Thoracic aorta (tissue), 2 donors: Measurements from ENCODE around the gene MAP4K3. TPM values are rescaled to one million over a fixed set of nuclear protein-coding genes. Genes with fewer than 3 reads are reported as not detected.
"Not testable (repeated sequence)": the region's sequence is repeated elsewhere in the genome, so short reads cannot be mapped to it uniquely, and the experiment has no call there.

Experiments used
- ATAC-seq: fragments of 150-250 bp; one replicate; pipeline ENCODE4 v1.8.0; 2017; ENCODE audit warnings: low read depth; ENCODE audit not compliant: insufficient number of reproducible peaks, low FRiP score
- DNase-seq: peaks from one replicate; pipeline ENCODE4 v3.0.0-alpha.2; 2020; ENCODE audit warnings: low spot score
- H3K27ac ChIP-seq, 2 donors: fragments of 200-600 bp; sonication (generic); 1 replicate in 1 of 2; 2 replicates in 1 of 2; pipeline ENCODE4 v1.5.1; 2016; ENCODE audit warnings: mild to moderate bottlenecking in 2 of 2, moderate library complexity in 2 of 2
- H3K27me3 ChIP-seq: fragments of 200-600 bp; sonication (generic); replicated peaks from 2 replicates; pipeline ENCODE4 v1.6.0; 2016; ENCODE audit warnings: mild to moderate bottlenecking; ENCODE audit not compliant: insufficient read depth
- H3K36me3 ChIP-seq: fragments of 200-600 bp; sonication (generic); one replicate; pipeline ENCODE4 v1.5.1; 2016
- H3K4me1 ChIP-seq, 2 donors: fragments of 200-600 bp; sonication (generic); 1 replicate in 1 of 2; 2 replicates in 1 of 2; pipeline versions ENCODE4 v1.5.1 to v1.6.0; 2016; ENCODE audit warnings: low read depth in 2 of 2, mild to moderate bottlenecking in 1 of 2; ENCODE audit not compliant: control insufficient read depth in 1 of 2
- H3K4me3 ChIP-seq: fragments of 200-600 bp; sonication (generic); 2 replicates; pipeline ENCODE4 v1.5.1; 2016; ENCODE audit warnings: mild to moderate bottlenecking
- H3K9me3 ChIP-seq: fragments of 200-600 bp; sonication (generic); 2 replicates; pipeline ENCODE4 v1.5.1; 2016
- CTCF ChIP-seq: fragments of 200-600 bp; sonication (generic); IDR thresholded peaks from one replicate; pipeline ENCODE4 v1.5.1; 2019; ENCODE audit warnings: antibody characterized with exemption
- total RNA-seq, 2 donors: library from RNA; depleted of rRNA; stranded (reverse); fragments of >200 nt; gene quantifications; one replicate each; pipeline versions ENCODE4 v1.1.0 to v1.2.3, GENCODE V29; 2016

The MAP4K3 gene
- total RNA-seq, 2 donors from 2014 or later: 53.7 to 58.8 TPM

- DNase-seq (no peak), ATAC-seq (no peak)
- Histone ChIP-seq H3K4me1 (no peaks in the 10 kb centered on the region), H3K27ac (no peak overlapping the region), H3K4me3 (no peak overlapping the region), H3K9me3 (peaks cover 4% of the 10 kb centered on the region), H3K27me3 (no peaks in the 10 kb centered on the region), H3K36me3 (no peaks in the 10 kb centered on the region)
- no peak for TF ChIP-seq CTCF
Observed at GRCh38 chr2:39370101-39370500, 67.0 kb downstream of the MAP4K3 start.

GRCh38 chr2:39368846-39369245 lies 68.2 kb downstream of the MAP4K3 start:
- H3K27me3 ChIP-seq: no peaks in the 10 kb centered on the region
- H3K4me3 ChIP-seq: no peak overlapping the region
- H3K36me3 ChIP-seq: no peaks in the 10 kb centered on the region
- ATAC-seq (no peak), DNase-seq (no peak)
- H3K4me1 ChIP-seq: no peaks in the 10 kb centered on the region
- peaks cover 4% of the 10 kb centered on the region for H3K9me3 ChIP-seq
- TF ChIP-seq CTCF: no peak
- H3K27ac ChIP-seq: no peak overlapping the region

- DNase-seq (no peak), ATAC-seq (no peak)
- Histone ChIP-seq H3K9me3 (peaks cover 4% of the 10 kb centered on the region), H3K4me3 (no peak overlapping the region), H3K27ac (no peak overlapping the region), H3K36me3 (no peaks in the 10 kb centered on the region), H3K27me3 (no peaks in the 10 kb centered on the region), H3K4me1 (no peaks in the 10 kb centered on the region)
- TF ChIP-seq CTCF: no peak
Observed at GRCh38 chr2:39368376-39368775, 68.7 kb downstream of the MAP4K3 start.

DNA sequence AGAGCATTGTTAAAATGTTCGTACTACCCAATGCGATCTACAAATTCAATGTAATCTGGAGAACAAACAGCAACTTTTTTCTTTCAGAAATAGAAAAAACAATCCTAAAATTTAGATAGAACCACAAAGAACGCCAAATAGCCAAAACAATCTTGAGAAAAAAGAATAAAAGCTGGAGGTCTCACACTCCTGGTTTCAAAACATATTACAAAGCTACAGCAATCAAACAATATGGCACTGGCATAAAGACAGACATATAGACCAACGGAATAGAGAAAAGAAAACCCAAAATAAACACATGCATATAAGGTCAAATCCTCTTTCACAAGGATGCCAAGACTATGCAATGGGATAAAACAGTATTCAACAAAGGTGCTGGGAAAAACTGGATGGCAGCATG lies 74.5 kb downstream of the MAP4K3 start:
- H3K27me3 ChIP-seq: no peaks in the 10 kb centered on the region
- no peak for ATAC-seq
- H3K4me3 ChIP-seq: no peak overlapping the region
- TF ChIP-seq CTCF: no peak
- DNase-seq: no peak
- no peak overlapping the region for H3K27ac ChIP-seq
- H3K36me3 ChIP-seq: no peaks in the 10 kb centered on the region
- H3K9me3 ChIP-seq: peaks cover 20% of the 10 kb centered on the region
- no peaks in the 10 kb centered on the region for H3K4me1 ChIP-seq

- no peaks in the 10 kb centered on the region for H3K4me1 ChIP-seq
- no peak for ATAC-seq
- no peak for TF ChIP-seq CTCF
Observed at GRCh38 chr2:39361511-39361910, 75.6 kb downstream of the MAP4K3 start.

DNA sequence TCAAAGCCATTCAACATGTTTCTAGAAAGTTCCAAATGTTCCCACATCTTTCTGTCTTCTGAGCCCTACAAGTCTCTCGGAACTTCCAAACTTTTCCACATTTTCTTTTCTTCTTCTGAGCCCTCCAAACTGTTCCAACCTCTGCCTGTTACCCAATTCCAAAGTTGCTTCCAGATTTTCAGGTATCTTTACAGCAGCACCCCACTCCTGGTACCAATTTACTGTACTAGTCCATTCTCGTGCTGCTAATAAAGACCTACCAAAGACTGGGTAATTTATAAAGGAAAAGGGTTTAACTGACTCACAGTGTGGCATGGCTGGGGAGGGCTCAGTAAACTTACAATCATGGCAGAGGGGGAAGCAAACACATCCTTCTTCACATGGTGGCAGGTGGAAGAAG lies 76.7 kb downstream of the MAP4K3 start:
- not testable (repeated sequence) for DNase-seq, H3K36me3 ChIP-seq, H3K27me3 ChIP-seq, H3K27ac ChIP-seq, H3K4me1 ChIP-seq, ATAC-seq, H3K4me3 ChIP-seq
- peaks cover 20% of the 10 kb centered on the region for H3K9me3 ChIP-seq

More at GRCh38 chr2:39361511-39361910, 75.6 kb downstream of the MAP4K3 start:
- H3K27me3 ChIP-seq: no peaks in the 10 kb centered on the region
- no peaks in the 10 kb centered on the region for H3K36me3 ChIP-seq
- no peak for DNase-seq
- H3K4me3 ChIP-seq: no peak overlapping the region
- H3K27ac ChIP-seq: no peak overlapping the region
- H3K9me3 ChIP-seq: peaks cover 20% of the 10 kb centered on the region
